Neural cell (in vitro differentiated cells): Measurements from ENCODE around the gene ACAP3.

ENCODE experiments used
- CTCF ChIP-seq: fragments of 450-650 bp; IDR thresholded peaks from 2 replicates; pipeline ENCODE4 v1.5.1; 2014; ENCODE audit warnings: antibody characterized with exemption, mild to moderate bottlenecking, moderate library complexity; ENCODE audit not compliant: poor library complexity, severe bottlenecking
- EP300 ChIP-seq: fragments of 450-650 bp; conservative IDR thresholded peaks from 2 replicates; pipeline ENCODE4 v1.6.1; 2014; ENCODE audit warnings: antibody characterized with exemption, mild to moderate bottlenecking, moderate library complexity; ENCODE audit not compliant: poor library complexity, severe bottlenecking
- EZH2 ChIP-seq: fragments of 200-600, 300-800 bp; shearing (Covaris generic), sonication (generic); IDR thresholded peaks from 2 replicates; pipeline ENCODE4 v1.6.1; 2014; ENCODE audit warnings: antibody characterized with exemption, low read length, borderline replicate concordance, mild to moderate bottlenecking; ENCODE audit not compliant: insufficient read depth, poor library complexity, severe bottlenecking
- POLR2AphosphoS5 ChIP-seq: IDR thresholded peaks from 2 replicates; pipeline ENCODE4 v1.6.1; 2012

- TF ChIP-seq EZH2 (no peak), CTCF (no peak), POLR2AphosphoS5 (no peak), EP300 (no peak)
Observed at GRCh38 chr1:1283821-1284220, 23.9 kb downstream of the ACAP3 start.
